OCI-LY1 (cell line): ENCODE measurements around the gene PPP2R2C.

Experiments used
- H2AFZ ChIP-seq: fragments of 200-600 bp; sonication (generic), shearing (Covaris generic); 2 replicates; pipeline ENCODE4 v1.6.0; 2014; ENCODE audit warnings: antibody characterized with exemption, mild to moderate bottlenecking, low read length
- H3F3A ChIP-seq: fragments of 200-600 bp; sonication (generic), shearing (Covaris generic); 2 replicates; pipeline ENCODE4 v1.6.0; 2014; ENCODE audit warnings: mild to moderate bottlenecking, antibody characterized with exemption, low read length, moderate library complexity; ENCODE audit not compliant: insufficient read depth
- H3K27ac ChIP-seq: fragments of 200-600 bp; sonication (generic); 2 replicates; pipeline ENCODE4 v1.5.1; 2014; ENCODE audit warnings: low read length, mixed run types, mild to moderate bottlenecking, low read depth; ENCODE audit not compliant: poor library complexity, severe bottlenecking
- H3K27me3 ChIP-seq: fragments of 200-600 bp; sonication (generic); 2 replicates; pipeline ENCODE4 v1.6.0; 2014; ENCODE audit warnings: antibody characterized with exemption, mild to moderate bottlenecking, low read length, moderate library complexity; ENCODE audit not compliant: insufficient read depth
- H3K36me3 ChIP-seq: fragments of 200-600 bp; sonication (generic); 2 replicates; pipeline ENCODE4 v1.6.1; 2014; ENCODE audit warnings: mild to moderate bottlenecking, antibody characterized with exemption, low read length, moderate library complexity, mixed read lengths; ENCODE audit not compliant: insufficient read depth
- H3K4me1 ChIP-seq: fragments of 200-600 bp; sonication (generic); 2 replicates; pipeline ENCODE4 v1.5.1; 2014; ENCODE audit warnings: mild to moderate bottlenecking, low read length, moderate library complexity; ENCODE audit not compliant: insufficient read depth, severe bottlenecking
- H3K4me2 ChIP-seq: fragments of 200-600 bp; sonication (generic), shearing (Covaris generic); 2 replicates; pipeline ENCODE4 v1.6.1; 2014; ENCODE audit warnings: low read length
- H3K4me3 ChIP-seq: fragments of 200-600 bp; sonication (generic); 2 replicates; pipeline ENCODE4 v1.5.1; 2014; ENCODE audit warnings: low read length, low read depth, mild to moderate bottlenecking, mixed read lengths; ENCODE audit not compliant: poor library complexity, severe bottlenecking
- H3K79me2 ChIP-seq: fragments of 200-600 bp; shearing (Covaris generic); 2 replicates; pipeline ENCODE4 v1.6.1; 2016; ENCODE audit warnings: mixed run types, low read length, mixed read lengths; ENCODE audit not compliant: insufficient read depth
- H3K9ac ChIP-seq: fragments of 200-600 bp; sonication (generic), shearing (Covaris generic); 2 replicates; pipeline ENCODE4 v1.6.1; 2014; ENCODE audit warnings: mild to moderate bottlenecking, low read length, mixed read lengths
- H3K9me2 ChIP-seq: fragments of 200-600 bp; sonication (generic), shearing (Covaris generic); 2 replicates; pipeline ENCODE4 v1.6.1; 2014; ENCODE audit warnings: low read depth, mild to moderate bottlenecking, low read length, mixed read lengths
- H3K9me3 ChIP-seq: fragments of 200-600 bp; shearing (Covaris generic); 2 replicates; pipeline ENCODE4 v1.6.1; 2014; ENCODE audit warnings: low read length, mixed read lengths
- H4K20me1 ChIP-seq: fragments of 200-600 bp; sonication (generic), shearing (Covaris generic); 2 replicates; pipeline ENCODE4 v1.6.0; 2016; ENCODE audit warnings: mild to moderate bottlenecking, low read length; ENCODE audit not compliant: insufficient read depth
- EZH2 ChIP-seq: fragments of 200-600 bp; sonication (generic), shearing (Covaris generic); IDR thresholded peaks from 2 replicates; pipeline ENCODE4 v1.8.0; 2017; ENCODE audit warnings: borderline replicate concordance, mixed run types, mild to moderate bottlenecking, antibody characterized with exemption, low read length, moderate library complexity, mixed read lengths
- TF ChIP-seq, protein P1 (sequence below): fragments of 200-600 bp; sonication (generic), shearing (Covaris generic); IDR thresholded peaks from 2 replicates; pipeline ENCODE4 v1.5.1; 2017; ENCODE audit warnings: mild to moderate bottlenecking, antibody characterized with exemption, low read length, moderate library complexity, mixed read lengths

The PPP2R2C gene

DNA sequence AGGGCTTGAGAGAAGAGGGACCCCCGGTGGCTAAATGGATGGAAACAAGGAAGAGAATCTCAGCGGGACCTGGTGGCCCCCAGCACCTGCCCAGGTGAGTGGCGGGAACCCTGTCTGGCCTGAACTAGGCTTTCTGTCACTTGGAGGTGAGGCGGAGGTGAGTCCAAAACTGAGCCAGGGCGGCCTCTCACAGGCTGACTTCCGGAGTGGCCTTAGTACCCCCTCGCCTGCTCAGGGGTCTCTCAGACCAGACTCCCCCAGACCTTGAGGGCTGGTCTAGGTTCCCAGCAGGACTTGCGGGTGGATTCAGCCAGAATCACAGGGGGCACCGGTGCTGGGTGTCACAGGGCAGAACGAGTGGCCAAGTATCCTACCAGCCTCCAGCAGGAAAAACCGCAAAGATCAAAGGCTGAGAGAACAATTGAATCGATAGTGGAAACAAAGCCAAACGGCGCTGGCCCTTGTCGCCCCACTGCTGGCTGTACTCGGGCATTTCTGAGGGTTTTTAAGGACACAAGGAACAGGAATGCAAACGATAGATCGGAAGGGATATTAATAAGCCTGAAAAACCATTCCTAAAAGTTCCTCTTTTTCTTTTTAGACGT, 135.0 kb downstream of the PPP2R2C start:
- H3K36me3 ChIP-seq: no peaks in the 10 kb centered on the region
- H4K20me1 ChIP-seq: no peaks in the 10 kb centered on the region
- H3K4me3 ChIP-seq: no peak overlapping the region
- no peaks in the 10 kb centered on the region for H3K79me2 ChIP-seq
- H3K4me1 ChIP-seq: no peaks in the 10 kb centered on the region
- H3K9me2 ChIP-seq: no peaks in the 10 kb centered on the region
- H3K4me2 ChIP-seq: no peak overlapping the region
- no peaks in the 10 kb centered on the region for H3K27me3 ChIP-seq
- no peak overlapping the region for H3K9ac ChIP-seq
- H3K9me3 ChIP-seq: no peaks in the 10 kb centered on the region
- no peak for TF ChIP-seq EZH2
- TF ChIP-seq, protein P1, sequence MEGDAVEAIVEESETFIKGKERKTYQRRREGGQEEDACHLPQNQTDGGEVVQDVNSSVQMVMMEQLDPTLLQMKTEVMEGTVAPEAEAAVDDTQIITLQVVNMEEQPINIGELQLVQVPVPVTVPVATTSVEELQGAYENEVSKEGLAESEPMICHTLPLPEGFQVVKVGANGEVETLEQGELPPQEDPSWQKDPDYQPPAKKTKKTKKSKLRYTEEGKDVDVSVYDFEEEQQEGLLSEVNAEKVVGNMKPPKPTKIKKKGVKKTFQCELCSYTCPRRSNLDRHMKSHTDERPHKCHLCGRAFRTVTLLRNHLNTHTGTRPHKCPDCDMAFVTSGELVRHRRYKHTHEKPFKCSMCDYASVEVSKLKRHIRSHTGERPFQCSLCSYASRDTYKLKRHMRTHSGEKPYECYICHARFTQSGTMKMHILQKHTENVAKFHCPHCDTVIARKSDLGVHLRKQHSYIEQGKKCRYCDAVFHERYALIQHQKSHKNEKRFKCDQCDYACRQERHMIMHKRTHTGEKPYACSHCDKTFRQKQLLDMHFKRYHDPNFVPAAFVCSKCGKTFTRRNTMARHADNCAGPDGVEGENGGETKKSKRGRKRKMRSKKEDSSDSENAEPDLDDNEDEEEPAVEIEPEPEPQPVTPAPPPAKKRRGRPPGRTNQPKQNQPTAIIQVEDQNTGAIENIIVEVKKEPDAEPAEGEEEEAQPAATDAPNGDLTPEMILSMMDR: no peak
- no peak overlapping the region for H3K27ac ChIP-seq
- no peaks in the 10 kb centered on the region for H3F3A ChIP-seq
- no peak overlapping the region for H2AFZ ChIP-seq

DNA sequence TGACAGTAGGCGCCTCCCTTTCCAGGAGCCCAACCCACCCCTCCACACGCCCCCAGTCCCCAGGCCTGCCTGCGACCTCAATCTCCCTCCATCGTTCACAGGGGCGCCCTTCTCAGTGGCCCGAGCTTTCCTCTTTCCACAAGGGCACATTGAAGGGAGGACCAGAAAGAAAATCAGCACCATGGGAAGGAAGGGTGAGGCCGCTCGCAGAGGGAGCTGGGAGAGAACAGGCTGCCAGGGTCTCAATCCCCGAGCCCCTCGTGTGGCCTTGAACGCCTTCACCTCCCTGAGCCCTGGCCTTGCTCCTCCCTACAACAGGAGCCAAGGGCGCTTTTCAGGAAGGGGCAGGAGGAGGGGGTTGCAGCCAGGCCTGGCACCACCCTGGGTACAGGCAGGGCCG, 136.2 kb downstream of the PPP2R2C start:
- Histone ChIP-seq H3K4me3 (no peak overlapping the region), H3K9me2 (no peaks in the 10 kb centered on the region), H3K36me3 (no peaks in the 10 kb centered on the region), H3F3A (no peaks in the 10 kb centered on the region), H3K4me1 (no peaks in the 10 kb centered on the region), H3K4me2 (no peak overlapping the region), H3K27me3 (no peaks in the 10 kb centered on the region), H3K9ac (no peak overlapping the region), H4K20me1 (no peaks in the 10 kb centered on the region), H2AFZ (no peak overlapping the region), H3K27ac (no peak overlapping the region), H3K9me3 (no peaks in the 10 kb centered on the region), H3K79me2 (no peaks in the 10 kb centered on the region)
- TF ChIP-seq, protein P1: no peak
- no peak for TF ChIP-seq EZH2

DNA sequence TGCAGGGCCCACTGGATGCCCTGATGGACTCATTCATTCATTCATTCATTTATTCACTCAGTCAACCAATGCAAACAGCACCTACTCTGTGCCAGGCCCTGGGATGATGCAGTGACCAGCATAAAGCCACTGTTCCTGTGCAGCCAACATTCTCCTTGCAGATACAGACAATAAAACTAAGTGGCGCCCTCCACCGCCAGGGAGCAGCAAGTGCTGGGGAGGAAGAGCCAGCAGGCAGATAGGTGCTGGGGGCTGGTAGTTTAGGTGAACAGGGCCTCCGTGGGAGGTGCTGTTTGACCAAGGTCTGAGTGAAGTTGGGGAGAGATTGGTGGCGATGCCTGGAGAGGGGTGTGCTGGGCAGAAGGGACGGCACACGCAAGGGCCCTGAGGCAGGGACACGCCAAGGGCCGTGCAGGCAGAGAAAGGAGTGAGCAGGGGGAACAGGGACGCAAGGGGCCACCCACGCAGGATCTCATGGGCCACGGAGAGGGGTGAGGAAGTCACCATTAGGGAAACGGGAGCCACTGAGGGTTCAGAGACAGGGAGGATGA, 137.3 kb downstream of the PPP2R2C start:
- no peak overlapping the region for H3K27ac ChIP-seq

More for the DNA sequence above, 137.3 kb downstream of the PPP2R2C start:
- no peaks in the 10 kb centered on the region for H4K20me1 ChIP-seq
- H3K27me3 ChIP-seq: no peaks in the 10 kb centered on the region
- no peak overlapping the region for H3K4me3 ChIP-seq
- H3K4me2 ChIP-seq: no peak overlapping the region
- H3K9ac ChIP-seq: no peak overlapping the region
- no peaks in the 10 kb centered on the region for H3K4me1 ChIP-seq
- H3K9me2 ChIP-seq: no peaks in the 10 kb centered on the region
- H3K36me3 ChIP-seq: no peaks in the 10 kb centered on the region
- no peaks in the 10 kb centered on the region for H3K9me3 ChIP-seq
- H2AFZ ChIP-seq: no peak overlapping the region
- TF ChIP-seq, protein P1: no peak
- TF ChIP-seq EZH2: no peak
- H3K79me2 ChIP-seq: no peaks in the 10 kb centered on the region
- H3F3A ChIP-seq: no peaks in the 10 kb centered on the region
